Activated CD4-positive, alpha-beta T cell treated with anti-CD3 and anti-CD28 coated beads, Interleukin-2, amount 50 U/mL, for 24 hours (primary cell): ENCODE data around the gene MRPL36.
A peak's percentile ranks its signal among the peaks of the same experiment; 100 is the strongest.
"Not testable (repeated sequence)": the region's sequence is repeated elsewhere in the genome, so short reads cannot be mapped to it uniquely, and the experiment has no call there.

ENCODE experiments used
- DNase-seq, 2 donors: peaks; one replicate each; pipeline ENCODE4 v3.0.0-alpha.2; 2020; ENCODE audit warnings: low read depth in 1 of 2, low spot score in 1 of 2

MRPL36 gene

GRCh38 chr5:1799602-1800471 is at the start of gene MRPL36:
TSS of gene MRPL36 (minus strand) at chr5:1799837. CDS start at chr5:1798935, 902 bp downstream.
- peak; percentile 80 to 89 for DNase-seq

- DNase-seq: no peak
These were observed 48.0 kb upstream of the MRPL36 start for GRCh38 chr5:1847611-1848010.

- DNase-seq: no peak
These were observed 47.4 kb upstream of the MRPL36 start for GRCh38 chr5:1847056-1847455.

GRCh38 chr5:1846583-1846982 is 46.9 kb upstream of the MRPL36 start:
- DNase-seq: no peak

- DNase-seq: no peak
These were observed 46.1 kb upstream of the MRPL36 start for GRCh38 chr5:1845696-1846095.

DNA sequence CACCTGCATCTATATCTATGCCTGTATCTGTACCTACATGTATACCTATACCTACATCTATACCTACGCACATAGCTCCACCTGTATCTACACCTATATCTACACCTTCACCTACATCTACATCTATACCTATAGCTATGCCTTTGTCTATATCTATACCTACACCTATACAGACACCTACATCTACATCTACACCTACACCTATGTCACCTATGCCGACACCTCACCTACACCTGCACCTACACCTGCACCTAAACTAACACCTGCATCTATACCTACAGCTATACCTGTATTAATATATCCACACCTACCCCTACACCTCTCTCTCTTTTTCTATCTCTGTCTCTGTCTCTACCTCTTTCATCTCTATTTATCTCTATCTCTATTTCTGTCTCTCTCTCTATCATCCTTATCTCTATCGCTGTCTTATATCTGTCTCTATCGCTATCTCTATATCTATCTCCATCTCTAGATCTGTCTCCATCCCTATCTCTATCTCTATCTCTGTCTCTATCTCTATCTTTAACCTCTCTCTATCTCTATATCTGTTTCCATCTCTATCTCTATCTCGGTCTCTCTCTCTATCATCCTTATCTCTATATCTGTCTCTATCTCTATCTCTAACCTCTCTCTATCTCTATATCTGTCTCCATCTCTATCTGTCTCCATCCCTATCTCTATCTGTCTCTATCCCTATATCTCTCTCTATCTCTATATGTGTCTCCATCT is 45.2 kb upstream of the MRPL36 start:
- DNase-seq: no peak

DNA sequence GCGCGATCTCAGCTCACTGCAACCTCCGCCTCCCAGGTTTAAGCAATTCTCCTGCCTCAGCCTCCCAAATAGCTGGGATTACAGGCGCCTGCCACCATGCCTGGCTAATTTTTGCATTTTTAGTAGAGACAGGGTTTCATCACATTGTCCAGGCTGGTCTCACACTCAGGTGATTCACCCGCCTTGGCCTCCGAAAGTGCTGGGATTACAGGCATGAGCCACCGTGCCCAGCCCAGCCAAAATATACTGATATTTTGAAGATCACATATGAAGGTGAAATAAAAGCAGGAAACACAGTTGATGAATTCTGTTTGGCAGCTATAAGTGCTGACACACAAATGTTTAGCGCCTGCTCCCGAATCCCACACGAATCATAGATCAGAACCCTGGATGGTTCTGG is 44.1 kb upstream of the MRPL36 start:
- not testable (repeated sequence) for DNase-seq

GRCh38 chr5:1842004-1842819 is 42.6 kb upstream of the MRPL36 start:
- DNase-seq: no peak

DNA sequence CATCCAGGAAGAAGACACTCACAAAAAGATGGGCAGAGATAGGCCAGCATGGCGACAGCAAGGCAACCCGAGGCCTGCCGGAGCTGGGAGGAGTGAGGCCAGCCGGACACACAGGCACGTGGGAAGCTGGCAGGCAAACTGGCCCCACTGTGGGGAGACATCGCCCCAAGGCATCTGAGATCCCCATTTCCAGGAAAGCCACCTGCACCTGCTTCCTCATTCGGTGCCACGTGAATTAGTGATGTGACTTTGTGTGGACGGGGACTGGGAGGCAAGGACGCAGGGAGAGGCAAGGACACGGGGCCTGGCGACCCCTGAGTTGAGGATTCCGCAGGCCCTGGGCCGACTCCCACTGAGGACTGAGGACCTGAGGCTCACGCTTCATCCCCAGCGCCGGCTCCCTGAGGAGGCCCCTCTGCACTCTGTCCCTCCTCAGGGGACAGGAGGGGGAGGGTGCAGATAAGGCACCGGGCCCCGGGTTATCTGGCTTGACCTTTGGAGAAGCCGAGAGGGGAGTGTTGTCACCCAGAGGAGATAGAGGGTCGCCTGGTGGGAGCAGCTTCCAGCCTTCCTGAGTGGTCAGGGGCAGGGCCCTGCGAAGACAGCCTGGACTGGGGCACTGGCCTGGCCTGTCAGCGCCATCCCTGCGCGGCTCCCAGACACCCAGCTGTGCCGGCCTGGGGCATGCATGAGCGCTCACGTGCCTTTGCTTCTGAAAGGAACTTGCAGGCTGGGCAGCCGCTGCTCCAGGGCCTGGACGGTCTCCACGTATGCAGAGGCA is 41.3 kb upstream of the MRPL36 start:
- DNase-seq: no peak

GRCh38 chr5:1840071-1840547 is 40.5 kb upstream of the MRPL36 start:
- no peak for DNase-seq

GRCh38 chr5:1838013-1838412 is 38.4 kb upstream of the MRPL36 start:
- no peak for DNase-seq

DNA sequence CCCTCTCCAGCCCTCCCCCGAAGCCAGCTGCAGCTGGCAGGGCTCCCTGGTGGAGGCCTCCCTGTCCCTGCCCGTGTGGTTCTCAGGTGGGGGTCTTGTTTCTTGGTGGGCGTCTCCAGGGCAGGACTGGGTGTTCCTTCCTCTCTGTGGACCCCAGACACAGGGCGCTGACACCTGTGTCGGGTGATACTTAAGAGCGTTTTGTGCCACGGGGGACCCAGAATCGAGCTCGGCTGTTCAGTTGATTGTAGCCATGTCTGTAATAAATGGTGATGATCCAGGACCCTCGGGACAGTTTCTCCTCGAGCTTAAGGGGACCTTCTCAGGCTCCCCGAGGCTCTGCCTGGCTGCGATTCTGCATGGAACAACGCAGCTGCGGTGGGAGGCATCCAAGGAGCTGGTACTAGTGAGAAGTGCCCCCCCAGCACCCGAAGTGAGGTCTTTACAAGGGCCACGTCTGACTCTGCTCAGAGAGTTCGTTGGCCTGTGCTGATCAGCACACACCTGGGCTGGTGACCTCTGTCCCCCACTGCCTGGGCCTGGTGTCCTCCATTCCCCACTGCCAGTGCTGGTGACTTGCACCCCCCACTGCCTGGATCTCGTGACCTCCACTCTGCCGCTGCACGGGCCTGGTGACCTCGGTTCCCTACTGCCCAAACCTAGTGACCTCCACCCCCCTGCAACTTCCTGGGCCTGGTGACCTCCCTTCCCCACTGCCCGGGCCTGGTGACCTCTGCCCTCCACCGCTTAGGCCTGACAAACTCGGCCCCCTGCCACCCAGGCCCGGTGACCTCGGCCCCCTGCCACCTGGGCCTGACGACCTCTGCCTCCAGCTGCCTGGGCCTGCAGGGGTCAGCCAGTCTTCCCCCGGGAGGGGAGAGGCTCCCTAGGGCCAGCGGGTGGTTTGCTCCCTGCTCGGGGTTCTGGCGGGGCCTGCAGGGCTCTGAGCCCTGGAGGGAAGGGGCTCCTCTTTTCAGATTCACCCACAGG is 37.5 kb upstream of the MRPL36 start:
- DNase-seq: no peak

GRCh38 chr5:1836176-1836890 is 36.7 kb upstream of the MRPL36 start:
- no peak for DNase-seq

- no peak for DNase-seq
These were observed 35.8 kb upstream of the MRPL36 start for GRCh38 chr5:1835431-1835830.

DNA sequence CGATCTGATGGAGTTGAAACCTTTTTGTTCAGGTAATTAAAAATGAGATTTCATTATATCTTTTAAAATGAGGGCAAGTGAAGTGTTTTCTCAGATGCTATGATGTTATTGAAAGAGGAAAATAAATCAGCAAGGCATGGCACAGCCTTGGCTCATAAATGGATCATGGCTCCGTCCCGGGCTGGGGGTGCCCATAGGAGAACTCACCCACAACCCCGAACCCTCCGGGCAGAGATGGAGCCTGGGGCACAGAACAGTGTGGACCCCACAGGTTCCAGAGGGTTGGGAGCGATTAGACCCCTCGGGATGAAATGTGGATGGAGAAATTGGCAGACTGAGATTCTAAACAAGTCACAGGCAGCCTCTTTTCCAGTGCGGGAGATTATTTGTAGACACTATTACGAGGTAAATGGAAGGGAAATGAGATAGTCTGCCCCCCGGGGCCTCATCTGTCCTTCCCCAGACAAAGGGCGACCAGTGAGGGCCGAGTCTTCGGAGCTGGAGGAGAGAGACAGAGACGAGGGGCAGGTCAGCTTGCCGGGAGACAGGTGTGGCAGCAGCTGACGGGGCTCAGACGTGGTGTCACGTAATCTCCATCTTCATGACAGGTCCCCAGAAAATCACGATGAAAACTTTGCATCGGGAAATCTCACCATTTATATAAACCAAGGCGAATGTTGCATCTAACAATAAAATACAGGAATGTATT is 35.2 kb upstream of the MRPL36 start:
- DNase-seq: no peak

DNA sequence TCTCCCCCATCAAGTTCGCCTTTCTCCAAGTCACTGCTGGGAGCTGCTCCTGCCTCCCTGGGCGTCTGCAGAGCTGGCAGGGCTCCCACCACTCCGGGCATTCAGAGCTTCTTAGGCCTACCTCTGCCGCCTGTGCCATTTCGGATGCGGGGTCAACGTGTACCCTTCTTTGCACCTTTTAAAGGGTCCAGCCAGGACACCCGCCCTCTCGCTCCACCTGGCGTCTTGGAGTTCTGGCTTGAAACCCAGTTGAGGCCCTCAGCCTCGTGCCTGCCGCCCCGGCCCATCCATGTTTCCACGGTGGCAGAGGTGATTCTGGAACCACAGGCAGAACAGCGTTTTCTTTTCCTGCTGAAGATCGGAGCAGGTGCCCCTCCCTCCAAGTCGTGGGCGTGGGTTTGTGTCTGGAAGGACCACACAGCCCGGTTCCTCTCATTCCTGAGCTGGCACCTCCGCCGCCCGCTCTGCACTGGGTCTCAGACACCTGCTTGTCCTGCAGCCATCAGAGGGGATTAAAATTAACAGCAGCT is 34.5 kb upstream of the MRPL36 start:
- no peak for DNase-seq

- DNase-seq: no peak
These were observed 33.8 kb upstream of the MRPL36 start for GRCh38 chr5:1833264-1834021.
